ENCODE data around the gene SLCO1B1.
"Not testable (repeated sequence)": the region's sequence is repeated elsewhere in the genome, so short reads cannot be mapped to it uniquely, and the experiment has no call there.

SLCO1B1 gene, protein sequence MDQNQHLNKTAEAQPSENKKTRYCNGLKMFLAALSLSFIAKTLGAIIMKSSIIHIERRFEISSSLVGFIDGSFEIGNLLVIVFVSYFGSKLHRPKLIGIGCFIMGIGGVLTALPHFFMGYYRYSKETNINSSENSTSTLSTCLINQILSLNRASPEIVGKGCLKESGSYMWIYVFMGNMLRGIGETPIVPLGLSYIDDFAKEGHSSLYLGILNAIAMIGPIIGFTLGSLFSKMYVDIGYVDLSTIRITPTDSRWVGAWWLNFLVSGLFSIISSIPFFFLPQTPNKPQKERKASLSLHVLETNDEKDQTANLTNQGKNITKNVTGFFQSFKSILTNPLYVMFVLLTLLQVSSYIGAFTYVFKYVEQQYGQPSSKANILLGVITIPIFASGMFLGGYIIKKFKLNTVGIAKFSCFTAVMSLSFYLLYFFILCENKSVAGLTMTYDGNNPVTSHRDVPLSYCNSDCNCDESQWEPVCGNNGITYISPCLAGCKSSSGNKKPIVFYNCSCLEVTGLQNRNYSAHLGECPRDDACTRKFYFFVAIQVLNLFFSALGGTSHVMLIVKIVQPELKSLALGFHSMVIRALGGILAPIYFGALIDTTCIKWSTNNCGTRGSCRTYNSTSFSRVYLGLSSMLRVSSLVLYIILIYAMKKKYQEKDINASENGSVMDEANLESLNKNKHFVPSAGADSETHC

DNA sequence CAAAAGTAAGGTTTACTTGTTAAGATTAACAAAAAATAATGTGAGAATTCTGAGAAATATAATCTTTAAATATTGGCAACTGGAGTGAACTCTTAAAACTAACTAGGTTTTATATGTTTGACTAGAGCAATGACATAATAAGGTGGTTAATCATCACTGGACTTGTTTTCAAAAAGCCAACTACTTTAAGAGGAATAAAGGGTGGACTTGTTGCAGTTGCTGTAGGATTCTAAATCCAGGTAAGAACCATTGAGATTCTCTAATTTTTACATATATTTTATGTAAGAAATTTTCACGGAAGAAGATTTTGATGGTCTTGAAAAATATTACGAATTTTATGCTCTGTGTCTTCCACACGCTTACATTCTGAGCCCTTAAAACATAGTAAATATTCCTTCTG is at the start of gene SLCO1B1:
TSS of gene SLCO1B1 (plus strand) at position 197 of the 400 bp plus-strand sequence. CDS start 10,381 bp downstream, outside the sequence.
- DNase-seq: no peak

DNA sequence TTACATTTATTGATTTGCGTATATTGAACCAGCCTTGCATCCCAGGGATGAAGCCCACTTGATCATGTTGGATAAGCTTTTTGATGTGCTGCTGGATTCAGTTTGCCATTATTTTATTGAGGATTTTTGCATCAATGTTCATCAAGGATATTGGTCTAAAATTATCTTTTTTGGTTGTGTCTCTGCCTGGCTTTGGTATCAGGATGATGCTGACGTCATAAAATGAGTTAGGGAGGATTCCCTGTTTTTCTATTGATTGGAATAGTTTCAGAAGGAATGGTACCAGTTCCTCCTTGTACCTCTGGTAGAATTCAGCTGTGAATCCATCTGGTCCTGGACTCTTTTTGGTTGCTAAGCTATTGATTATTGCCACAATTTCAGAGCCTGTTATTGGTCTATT is 46.2 kb upstream of the SLCO1B1 start:
- not testable (repeated sequence) for DNase-seq

DNA sequence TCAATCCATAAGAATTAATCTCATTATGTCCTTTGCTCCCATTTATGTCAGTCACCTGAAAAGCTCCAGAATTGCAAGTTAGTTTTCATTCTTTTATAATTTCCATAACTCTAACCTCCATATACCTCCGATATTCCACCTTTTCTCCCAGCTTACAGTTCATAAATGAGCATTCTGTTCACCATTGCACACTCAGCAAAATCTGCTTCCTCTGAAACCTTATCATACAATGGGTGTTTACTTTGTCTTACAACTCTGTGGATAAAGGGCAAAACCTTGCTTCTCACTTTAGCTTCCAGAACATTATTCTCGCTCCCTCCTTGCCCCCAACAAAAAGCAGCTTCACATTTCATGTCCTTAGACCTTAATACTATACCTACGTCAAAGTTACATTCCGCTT is 19.3 kb upstream of the SLCO1B1 start:
- no peak for DNase-seq

DNA sequence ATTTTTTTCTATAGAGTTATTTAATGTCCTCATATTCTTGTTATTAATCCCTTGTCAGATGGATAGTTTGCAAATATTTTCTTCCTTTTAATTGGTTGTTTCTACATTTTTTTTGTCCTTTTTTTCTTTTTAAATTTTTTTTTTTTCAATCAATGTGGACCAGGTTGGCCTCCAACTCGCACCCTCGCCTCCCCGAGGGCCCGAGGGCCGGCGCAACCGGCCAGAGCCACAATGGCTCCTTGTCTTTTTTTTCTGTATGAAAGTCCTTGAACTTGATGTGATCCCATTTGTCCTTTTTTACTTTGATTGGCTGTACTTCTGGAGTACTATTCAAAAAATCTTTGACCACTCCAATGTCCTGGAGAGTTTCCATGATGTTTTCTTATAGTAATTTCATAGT is 17.7 kb upstream of the SLCO1B1 start:
- DNase-seq: no peak

DNA sequence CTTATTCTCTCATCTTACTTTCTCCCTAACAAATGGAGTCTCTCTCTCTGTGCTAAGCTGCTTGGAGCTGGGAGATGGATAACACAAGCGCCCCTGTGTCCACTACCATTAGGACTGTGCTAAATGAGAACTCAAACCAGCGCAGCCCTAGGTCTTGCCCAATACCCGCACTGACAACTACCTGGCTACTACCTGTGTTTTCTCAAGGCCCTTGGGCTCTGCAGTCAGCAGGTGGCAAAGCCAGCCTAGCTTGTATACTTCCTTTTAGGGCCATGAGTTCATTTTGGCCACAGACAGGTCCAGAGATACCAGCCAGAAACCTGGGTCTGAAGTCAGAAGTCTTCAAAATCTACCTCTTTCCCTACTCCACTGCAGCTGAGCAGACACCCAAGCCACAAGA is 13.0 kb upstream of the SLCO1B1 start:
- DNase-seq: no peak

DNA sequence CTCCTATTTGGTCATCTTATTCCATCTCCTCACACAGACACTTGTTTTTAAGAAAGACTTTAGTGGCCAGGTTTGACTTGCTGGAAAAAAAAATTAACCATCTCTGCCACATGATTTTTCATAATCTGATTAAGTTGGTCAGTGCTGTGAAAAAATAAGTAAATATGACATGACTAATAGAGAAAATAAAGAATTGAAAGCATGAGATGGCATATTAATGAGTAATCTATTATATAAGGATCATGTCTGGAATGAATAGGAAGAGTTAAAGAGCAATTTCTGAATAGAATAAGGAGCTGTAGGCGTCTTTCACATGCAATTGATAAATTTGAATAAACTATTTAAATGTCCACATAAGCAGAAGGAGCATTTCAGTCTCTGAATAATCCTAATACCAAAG is 12.2 kb upstream of the SLCO1B1 start:
- no peak for DNase-seq

DNA sequence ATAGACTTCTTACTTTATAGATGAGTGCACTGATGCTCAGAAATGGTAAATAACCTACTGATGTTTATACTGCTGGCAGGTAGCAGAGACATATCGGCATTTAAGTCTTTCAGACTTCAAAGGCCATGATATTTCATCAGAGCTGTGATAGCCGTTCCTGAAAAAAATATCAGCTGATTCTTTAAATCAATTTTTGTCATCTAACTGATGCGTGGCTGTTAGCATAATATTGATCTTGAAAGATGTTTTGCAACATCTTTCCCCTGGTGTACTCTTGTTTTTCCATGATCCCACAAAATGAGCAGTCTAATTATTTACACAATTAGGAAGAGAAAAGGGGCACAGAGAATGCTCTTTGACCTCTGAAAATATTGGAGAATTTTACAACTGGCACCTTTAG is 1.6 kb upstream of the SLCO1B1 start:
- no peak for DNase-seq

DNA sequence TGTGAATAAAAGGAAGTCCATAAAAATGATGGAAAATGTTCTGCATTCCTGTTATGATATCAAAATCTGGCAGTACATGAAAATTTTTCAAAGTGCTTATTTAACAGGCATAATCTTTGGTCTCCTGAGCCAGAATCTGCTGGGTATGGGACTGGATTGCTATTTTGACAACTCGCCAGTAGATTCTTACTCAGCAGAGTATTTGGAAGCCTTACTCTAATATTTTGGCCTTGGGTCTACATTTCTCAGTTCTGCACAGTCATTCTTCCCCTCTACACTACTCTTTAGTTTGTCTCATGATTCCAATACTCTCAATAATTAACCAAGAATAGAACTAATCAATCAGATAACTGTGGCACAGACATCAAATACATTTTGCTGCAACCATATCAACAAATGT is 1.1 kb upstream of the SLCO1B1 start:
- no peak for DNase-seq

DNA sequence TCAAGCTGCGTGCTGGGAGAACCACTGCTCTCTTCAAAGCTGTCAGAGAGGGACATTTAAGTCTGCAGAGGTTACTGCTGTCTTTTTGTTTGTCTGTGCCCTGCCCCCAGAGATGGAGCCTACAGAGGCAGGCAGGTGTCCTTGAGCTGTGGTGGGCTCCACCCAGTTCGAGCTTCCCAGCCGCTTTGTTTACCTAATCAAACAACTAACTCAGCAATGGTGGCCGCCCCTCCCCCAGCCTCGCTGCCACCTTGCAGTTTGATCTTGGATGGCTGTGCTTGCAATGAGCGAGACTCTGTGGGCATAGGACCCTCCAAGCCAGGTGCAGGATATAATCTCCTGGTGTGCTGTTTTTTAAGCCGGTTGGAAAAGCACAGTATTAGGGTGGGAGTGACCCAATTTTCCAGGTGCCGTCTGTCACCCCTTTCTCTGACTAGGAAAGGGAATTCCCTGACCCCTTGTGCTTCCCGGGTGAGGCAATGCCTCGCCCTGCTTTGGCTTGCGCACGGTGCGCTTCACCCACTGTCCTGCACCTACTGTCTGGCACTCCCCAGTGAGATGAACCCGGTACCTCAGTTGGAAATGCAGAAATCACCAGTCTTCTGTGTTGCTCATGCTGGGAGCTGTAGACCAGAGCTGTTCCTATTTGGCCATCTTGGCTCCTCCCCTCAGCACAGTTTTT is 6.5 kb downstream of the SLCO1B1 start:
- DNase-seq: not testable (repeated sequence)

DNA sequence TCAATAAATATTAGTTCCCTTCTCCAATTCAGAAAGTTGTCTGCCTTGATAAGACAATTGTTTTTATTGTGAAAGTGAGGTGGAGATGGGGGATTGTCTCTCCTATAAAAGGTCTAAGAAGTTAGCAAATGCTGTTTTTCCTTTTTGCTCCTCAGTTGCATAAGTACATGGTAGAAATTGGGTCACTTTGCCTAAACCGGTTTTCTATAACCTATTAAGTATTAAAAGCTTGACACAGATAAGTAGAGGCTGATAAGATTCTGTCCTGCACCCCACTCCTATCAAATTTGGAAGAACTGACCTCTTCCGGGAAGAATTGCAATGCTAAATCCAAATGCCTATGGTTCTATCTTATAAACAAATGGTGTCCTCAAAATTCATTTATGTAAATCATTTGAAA is 7.0 kb downstream of the SLCO1B1 start:
- DNase-seq: no peak

DNA sequence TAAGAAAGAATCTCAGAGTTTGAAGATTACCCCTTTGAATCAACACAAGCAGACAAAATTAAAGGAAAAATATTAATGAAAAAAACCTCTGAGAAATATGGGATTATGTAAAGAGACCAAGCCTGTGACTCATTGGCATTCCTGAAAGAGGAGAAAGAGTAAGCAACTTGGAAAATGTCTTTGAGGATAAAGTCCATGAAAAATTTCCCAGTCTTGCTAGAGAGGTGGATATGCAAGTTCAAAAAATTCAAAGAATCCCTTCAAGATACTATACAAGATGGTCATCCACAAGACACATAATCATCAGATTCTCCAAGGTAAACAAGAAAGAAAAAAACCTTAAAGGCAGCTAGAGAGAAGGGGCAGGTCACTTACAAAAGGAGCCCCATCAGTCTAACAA is 13.3 kb downstream of the SLCO1B1 start:
- DNase-seq: no peak

DNA sequence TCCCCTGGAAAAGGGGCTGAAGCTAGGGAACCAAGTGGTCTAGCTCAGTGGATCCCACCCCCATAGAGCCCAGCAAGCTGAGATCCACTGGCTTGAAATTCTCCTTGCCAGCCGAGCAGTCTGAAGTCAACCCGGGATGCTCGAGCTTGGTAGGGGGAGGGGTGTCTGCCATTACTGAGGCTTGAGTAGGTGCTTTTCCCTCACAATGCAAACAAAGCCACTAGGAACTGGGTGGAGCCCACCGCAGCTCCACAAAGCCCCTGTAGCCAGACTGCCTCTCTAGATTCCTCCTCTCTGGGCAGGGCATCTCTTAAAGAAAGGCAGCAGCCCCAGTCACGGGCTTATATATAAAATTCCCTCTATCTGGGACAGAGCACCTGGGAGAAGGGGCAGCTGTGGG is 18.9 kb downstream of the SLCO1B1 start:
- not testable (repeated sequence) for DNase-seq

DNA sequence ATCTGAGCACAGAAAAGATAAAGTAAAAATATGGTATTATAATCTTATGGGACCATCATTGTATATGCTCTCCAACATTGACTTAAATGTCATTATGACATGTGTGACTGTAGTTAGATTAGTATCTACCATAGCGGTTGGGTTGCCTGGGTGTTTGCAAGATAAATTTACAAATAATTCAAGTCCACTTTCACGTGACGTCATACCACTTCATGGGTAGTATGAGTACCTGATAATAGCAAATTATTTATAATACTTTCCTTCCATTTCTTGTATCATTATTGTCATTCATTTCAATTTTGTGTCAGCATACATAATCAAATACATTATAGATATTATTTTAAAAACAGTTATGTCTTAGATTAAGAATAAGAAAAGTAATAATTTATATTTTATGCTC is 20.2 kb downstream of the SLCO1B1 start:
- no peak for DNase-seq

DNA sequence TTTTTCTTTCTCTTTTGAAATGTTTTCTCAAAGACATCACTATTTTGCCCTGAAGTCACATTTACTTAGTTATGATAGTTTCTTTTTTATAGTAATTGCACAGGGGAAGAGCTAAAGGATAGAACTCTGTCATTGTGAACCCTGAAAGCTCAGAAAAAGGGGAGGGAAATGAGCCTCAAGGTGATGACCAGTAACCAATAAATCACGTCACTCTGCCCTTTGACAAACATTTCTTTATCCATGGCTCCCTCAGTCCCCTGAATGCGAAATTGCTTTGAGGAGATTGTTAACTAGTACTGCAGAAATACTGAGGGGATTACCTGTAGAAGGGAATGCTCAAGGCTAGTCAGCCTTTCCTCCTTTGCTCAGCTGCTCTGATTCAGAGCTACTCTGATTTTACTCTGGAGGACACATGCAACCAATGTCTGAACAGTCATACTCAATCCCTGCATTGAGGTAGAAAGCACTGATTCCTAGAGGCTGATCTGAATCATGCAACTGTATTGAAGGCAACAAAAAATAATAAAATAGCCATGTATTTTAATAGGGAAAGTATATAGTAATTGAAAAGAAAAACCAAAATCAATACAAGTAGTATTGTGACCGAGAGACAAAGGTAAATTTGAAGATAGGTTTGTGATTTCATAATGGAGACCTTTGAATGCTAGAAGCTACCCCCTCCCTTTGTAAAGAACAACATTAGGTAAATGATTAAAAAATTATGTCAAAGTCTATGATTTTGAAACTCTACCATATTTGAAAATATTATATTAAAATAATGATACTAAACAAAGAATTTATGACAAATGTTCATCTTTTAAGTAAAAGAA is 24.7 kb downstream of the SLCO1B1 start:
- DNase-seq: no peak

DNA sequence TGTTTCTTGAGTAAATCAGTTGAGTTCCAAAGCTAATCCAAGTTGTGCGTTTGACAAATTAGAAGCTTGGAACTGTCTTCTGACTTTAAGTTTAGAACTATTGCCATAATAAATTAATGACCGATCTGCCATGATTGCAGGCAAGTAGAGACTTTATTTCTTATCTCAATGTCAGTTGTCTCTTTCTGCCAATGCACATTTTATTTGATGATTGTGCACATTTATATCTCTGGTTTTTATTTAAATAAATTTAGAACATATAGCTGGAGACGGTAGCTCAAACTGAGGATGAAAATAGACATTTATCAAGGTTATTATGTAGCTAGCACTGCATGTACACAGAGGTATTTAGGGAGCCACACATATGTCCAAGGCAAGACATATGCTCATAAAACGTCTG is 34.1 kb downstream of the SLCO1B1 start:
- DNase-seq: no peak

DNA sequence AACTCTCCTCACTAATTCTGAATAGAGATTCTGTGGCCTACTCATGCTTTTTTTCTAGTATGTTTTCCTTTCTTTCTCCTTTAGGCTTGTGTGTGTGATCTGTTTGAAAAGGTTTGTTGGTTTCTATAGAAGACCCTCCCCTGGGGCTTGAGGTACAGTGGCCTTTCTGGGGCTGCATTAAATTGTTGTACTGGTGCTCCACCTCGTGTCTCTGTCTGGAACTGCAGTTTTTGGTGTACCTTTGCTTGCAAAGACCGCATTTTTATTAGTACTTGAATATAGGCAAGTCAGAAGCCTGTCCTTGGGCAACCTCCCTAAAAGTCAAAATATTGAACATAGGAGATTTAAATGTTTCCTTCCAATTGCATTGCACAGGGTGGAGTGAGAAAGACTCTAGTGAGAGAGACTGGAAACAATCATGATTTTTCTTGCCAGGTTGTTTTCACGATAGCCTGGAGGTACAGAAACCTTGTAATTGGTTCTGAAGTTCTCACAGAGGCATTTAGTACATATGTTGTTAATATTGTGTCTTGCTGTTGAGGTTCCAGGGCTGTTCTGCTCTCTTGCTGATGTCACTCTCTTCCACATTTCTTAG is 39.0 kb downstream of the SLCO1B1 start:
- peak; percentile 51 to 57 for DNase-seq

DNA sequence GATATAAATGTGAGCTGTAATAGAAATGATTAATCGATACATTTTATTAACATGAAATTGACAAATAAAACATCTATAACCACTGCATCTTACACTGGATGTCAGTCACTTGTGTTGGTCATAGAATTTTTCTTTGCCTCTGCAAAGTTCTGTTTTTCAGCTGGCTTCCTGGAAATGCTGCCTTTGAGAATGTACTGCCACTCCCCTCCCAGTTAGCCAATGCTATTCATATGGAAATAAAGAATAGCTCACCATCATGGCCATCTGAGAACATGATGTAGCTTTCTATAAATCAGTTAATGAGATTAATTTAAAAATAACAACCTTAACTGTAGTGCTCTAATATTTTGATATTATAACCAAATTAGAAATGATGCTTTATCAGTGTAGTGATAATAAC is 41.1 kb downstream of the SLCO1B1 start:
- no peak for DNase-seq

DNA sequence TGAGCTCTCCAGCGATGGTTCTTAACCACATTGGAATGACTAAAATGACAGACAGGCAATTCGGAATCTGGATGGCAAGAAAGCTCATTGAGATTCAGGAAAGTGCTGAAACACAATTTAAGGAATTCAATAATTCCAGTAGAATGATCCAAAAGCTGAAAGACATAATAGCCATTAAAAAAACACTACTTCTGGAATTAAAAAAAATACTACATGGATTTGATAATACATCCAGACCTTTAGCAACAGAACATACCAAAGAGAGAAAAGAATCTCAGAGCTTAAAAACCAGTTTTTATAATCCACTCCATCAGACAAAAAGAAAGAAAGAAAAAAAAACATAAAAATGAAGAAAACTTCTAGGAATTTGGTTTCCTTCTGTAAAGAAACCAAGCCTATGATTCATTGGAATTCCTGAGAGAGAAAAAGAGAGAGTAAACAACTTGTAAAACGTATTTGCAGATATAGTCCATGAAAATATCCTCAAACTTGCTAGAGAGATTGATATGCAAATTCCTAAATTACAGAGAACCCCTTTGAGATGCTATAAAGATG is 52.8 kb downstream of the SLCO1B1 start:
- no peak for DNase-seq

DNA sequence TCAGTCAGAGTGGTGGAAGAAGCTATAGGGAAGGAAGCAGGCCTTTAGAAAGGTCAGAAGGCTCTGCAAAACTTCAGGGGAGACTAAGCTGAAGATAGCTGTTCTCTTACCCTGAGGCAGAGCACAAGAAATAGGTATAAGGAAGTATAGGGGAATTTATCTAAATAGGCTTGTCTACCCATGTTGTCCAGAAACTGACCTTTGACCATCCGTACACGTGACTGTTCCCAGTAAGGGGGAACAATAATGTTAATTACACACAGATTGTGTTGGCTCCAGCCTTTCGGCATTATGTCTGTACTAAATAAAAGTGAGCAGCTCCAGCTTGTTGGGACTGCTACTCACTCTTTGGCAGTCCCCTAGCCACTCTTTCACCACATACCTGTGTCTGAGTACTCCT is 59.0 kb downstream of the SLCO1B1 start:
- no peak for DNase-seq

DNA sequence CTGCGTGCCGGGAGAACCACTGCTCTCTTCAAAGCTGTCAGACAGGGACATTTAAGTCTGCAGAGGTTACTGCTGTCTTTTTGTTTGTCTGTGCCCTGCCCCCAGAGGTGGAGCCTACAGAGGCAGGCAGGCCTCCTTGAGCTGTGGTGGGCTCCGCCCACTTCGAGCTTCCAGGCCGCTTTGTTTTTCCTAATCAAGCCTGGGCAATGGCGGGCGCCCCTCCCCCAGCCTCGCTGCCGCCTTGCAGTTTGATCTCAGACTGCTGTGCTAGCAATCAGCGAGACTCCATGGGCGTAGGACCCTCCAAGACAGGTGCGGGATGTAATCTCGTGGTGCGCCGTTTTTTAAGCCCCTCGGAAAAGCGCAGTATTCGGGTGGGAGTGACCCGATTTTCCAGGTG is 83.4 kb downstream of the SLCO1B1 start:
- DNase-seq: not testable (repeated sequence)

DNA sequence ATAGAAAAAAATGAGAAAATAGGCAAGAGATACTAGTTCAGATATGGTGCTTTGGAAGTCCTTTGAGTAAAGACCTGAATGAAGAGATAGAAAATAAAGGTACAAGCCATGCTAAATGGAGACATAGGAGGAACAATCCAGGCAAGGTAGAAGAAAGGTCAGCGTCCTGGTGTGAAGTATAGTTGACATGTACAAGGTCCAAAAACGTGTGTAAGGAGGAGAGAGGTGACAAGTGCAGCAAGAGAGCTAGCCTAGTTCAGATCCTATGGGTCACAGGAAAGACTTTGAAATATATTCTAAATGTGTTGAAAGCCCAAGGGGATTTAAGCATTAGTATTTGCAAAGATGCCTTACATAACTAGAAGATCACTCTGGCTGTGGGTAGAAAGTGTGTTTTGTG is 88.2 kb downstream of the SLCO1B1 start:
- no peak for DNase-seq

DNA sequence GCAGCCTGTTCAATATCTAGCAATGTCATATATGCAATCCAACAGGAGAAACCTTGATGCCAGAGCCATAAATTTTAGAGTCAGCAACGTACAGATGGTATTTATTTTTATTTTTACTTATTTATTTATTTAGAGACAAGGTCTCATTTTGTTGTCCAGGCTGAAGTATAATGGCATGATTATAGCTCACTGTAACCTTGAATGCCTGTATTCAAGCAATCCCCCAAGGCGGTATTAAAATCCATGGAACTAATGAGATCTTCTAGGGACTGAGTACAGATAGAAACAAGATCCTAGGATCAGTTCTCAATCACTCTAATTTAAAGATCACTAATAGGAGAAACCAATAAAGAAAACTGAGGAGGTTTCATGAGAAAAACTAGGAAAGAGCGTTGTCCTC is 89.3 kb downstream of the SLCO1B1 start:
- no peak for DNase-seq
